ENCODE data around the gene GDF2. TPM values are rescaled to one million over a fixed set of nuclear protein-coding genes. Genes with fewer than 3 reads are reported as not detected.

GDF2 gene
- polyA plus RNA-seq, 1 donor from 2014 or later, result not detected

DNA sequence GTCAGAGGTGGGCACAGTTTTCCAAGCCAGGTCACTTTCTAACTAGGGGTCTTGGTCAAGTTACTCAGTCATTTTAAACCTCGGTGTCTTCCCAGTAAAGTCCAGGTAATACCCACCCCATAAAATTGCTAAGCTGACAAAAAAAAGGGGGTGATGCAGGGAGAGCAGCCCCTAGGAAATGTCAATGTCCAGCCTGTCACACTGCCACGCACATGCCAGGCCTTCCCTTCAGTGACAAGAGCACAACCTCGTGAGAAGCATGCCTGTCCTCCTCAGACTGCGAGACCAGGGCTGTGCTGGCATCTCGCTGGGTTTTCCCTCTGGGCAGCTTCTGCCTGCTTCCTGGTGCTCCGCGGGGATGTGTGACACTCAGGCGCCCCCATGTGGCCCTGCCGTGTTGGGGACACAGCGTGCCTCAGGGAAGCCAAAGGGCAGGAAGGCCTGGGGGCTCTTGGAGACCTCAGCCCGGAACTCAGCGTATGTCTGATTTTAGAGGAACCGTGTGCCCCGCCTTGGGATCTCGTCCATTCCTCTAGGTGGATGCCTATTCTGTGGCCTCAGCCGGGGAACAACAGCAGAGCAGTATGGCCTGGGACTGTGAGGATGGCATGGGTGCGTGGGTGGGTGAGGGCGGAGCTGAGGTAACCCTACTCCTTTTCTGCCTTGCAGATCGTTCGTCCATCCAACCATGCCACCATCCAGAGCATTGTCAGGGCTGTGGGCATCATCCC is 10.2 kb upstream of the GDF2 start:
- TF ChIP-seq POLR2AphosphoS5 (IDR thresholded peaks at IDR 0.05) (no peak), EZH2 (IDR thresholded peaks at IDR 0.05; ENCODE audit: borderline replicate concordance, insufficient read depth, low read length, poor library complexity, severe bottlenecking) (no peak), MXI1 (conservative IDR thresholded peaks at IDR 0.05; ENCODE audit: poor library complexity, severe bottlenecking) (no peak), RAD21 (conservative IDR thresholded peaks at IDR 0.05) (peak; percentile 91), EP300 (conservative IDR thresholded peaks at IDR 0.05; ENCODE audit: poor library complexity, severe bottlenecking) (no peak), SMC3 (conservative IDR thresholded peaks at IDR 0.05; ENCODE audit: poor library complexity) (peak; percentile 94), TAF1 (IDR thresholded peaks at IDR 0.05; ENCODE audit: low read depth) (no peak), CTCF (IDR thresholded peaks at IDR 0.05; ENCODE audit: poor library complexity, severe bottlenecking) (peak; percentile 90)
- TF ChIP-seq, protein P1, sequence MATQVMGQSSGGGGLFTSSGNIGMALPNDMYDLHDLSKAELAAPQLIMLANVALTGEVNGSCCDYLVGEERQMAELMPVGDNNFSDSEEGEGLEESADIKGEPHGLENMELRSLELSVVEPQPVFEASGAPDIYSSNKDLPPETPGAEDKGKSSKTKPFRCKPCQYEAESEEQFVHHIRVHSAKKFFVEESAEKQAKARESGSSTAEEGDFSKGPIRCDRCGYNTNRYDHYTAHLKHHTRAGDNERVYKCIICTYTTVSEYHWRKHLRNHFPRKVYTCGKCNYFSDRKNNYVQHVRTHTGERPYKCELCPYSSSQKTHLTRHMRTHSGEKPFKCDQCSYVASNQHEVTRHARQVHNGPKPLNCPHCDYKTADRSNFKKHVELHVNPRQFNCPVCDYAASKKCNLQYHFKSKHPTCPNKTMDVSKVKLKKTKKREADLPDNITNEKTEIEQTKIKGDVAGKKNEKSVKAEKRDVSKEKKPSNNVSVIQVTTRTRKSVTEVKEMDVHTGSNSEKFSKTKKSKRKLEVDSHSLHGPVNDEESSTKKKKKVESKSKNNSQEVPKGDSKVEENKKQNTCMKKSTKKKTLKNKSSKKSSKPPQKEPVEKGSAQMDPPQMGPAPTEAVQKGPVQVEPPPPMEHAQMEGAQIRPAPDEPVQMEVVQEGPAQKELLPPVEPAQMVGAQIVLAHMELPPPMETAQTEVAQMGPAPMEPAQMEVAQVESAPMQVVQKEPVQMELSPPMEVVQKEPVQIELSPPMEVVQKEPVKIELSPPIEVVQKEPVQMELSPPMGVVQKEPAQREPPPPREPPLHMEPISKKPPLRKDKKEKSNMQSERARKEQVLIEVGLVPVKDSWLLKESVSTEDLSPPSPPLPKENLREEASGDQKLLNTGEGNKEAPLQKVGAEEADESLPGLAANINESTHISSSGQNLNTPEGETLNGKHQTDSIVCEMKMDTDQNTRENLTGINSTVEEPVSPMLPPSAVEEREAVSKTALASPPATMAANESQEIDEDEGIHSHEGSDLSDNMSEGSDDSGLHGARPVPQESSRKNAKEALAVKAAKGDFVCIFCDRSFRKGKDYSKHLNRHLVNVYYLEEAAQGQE (IDR thresholded peaks at IDR 0.05; ENCODE audit: borderline replicate concordance), result no peak
- Histone ChIP-seq H3K9ac (ENCODE audit: low read length) (no peak overlapping the region), H3K4me3 (ENCODE audit: low read length) (no peak overlapping the region), H2AFZ (ENCODE audit: low read depth, low read length) (no peak overlapping the region), H3F3A (ENCODE audit: insufficient read depth, low read length, poor library complexity, severe bottlenecking) (no peaks in the 10 kb centered on the region), H3K4me2 (ENCODE audit: low read length) (no peak overlapping the region), H3K9me2 (ENCODE audit: insufficient read depth, low read length) (no peaks in the 10 kb centered on the region), H3K27me3 (ENCODE audit: insufficient read depth, low read depth, low read length) (no peaks in the 10 kb centered on the region), H3K9me3 (ENCODE audit: low read length) (no peaks in the 10 kb centered on the region), H3K36me3 (ENCODE audit: insufficient read depth, low read length) (no peaks in the 10 kb centered on the region), H3K27ac (ENCODE audit: low read length) (no peak overlapping the region), H3K79me2 (replicated peaks; ENCODE audit: insufficient read depth, low read length) (no peaks in the 10 kb centered on the region), H4K20me1 (ENCODE audit: insufficient read depth) (no peaks in the 10 kb centered on the region)

GRCh38 chr10:47312663-47312995 is 9.6 kb upstream of the GDF2 start:
- Histone ChIP-seq H2AFZ (ENCODE audit: low read depth, low read length) (no peak overlapping the region), H3K4me2 (ENCODE audit: low read length) (no peak overlapping the region), H3K9me2 (ENCODE audit: insufficient read depth, low read length) (no peaks in the 10 kb centered on the region)

More at GRCh38 chr10:47312663-47312995, 9.6 kb upstream of the GDF2 start:
- Histone ChIP-seq H3K9me3 (ENCODE audit: low read length) (no peaks in the 10 kb centered on the region), H3K36me3 (ENCODE audit: insufficient read depth, low read length) (no peaks in the 10 kb centered on the region), H3K27me3 (ENCODE audit: insufficient read depth, low read depth, low read length) (no peaks in the 10 kb centered on the region), H4K20me1 (ENCODE audit: insufficient read depth) (no peaks in the 10 kb centered on the region), H3F3A (ENCODE audit: insufficient read depth, low read length, poor library complexity, severe bottlenecking) (no peaks in the 10 kb centered on the region), H3K27ac (ENCODE audit: low read length) (no peak overlapping the region), H3K9ac (ENCODE audit: low read length) (no peak overlapping the region), H3K79me2 (replicated peaks; ENCODE audit: insufficient read depth, low read length) (no peaks in the 10 kb centered on the region), H3K4me3 (ENCODE audit: low read length) (no peak overlapping the region)
- TF ChIP-seq POLR2AphosphoS5 (IDR thresholded peaks at IDR 0.05) (no peak), RAD21 (conservative IDR thresholded peaks at IDR 0.05) (no peak), TAF1 (IDR thresholded peaks at IDR 0.05; ENCODE audit: low read depth) (no peak), CTCF (IDR thresholded peaks at IDR 0.05; ENCODE audit: poor library complexity, severe bottlenecking) (no peak), SMC3 (conservative IDR thresholded peaks at IDR 0.05; ENCODE audit: poor library complexity) (no peak), MXI1 (conservative IDR thresholded peaks at IDR 0.05; ENCODE audit: poor library complexity, severe bottlenecking) (no peak), EP300 (conservative IDR thresholded peaks at IDR 0.05; ENCODE audit: poor library complexity, severe bottlenecking) (no peak), EZH2 (IDR thresholded peaks at IDR 0.05; ENCODE audit: borderline replicate concordance, insufficient read depth, low read length, poor library complexity, severe bottlenecking) (no peak)
- TF ChIP-seq, protein P1 (IDR thresholded peaks at IDR 0.05; ENCODE audit: borderline replicate concordance), result no peak

Data from neural cell (in vitro differentiated cells).